ENCODE measurements around the gene KLHL29.

GRCh38 chr2:23384551-23385343 lies at the start of gene KLHL29:
- TF ChIP-seq MAX (IDR thresholded peaks at IDR 0.05; ENCODE audit: low read depth, low read length): no peak
- TF ChIP-seq, protein P1, sequence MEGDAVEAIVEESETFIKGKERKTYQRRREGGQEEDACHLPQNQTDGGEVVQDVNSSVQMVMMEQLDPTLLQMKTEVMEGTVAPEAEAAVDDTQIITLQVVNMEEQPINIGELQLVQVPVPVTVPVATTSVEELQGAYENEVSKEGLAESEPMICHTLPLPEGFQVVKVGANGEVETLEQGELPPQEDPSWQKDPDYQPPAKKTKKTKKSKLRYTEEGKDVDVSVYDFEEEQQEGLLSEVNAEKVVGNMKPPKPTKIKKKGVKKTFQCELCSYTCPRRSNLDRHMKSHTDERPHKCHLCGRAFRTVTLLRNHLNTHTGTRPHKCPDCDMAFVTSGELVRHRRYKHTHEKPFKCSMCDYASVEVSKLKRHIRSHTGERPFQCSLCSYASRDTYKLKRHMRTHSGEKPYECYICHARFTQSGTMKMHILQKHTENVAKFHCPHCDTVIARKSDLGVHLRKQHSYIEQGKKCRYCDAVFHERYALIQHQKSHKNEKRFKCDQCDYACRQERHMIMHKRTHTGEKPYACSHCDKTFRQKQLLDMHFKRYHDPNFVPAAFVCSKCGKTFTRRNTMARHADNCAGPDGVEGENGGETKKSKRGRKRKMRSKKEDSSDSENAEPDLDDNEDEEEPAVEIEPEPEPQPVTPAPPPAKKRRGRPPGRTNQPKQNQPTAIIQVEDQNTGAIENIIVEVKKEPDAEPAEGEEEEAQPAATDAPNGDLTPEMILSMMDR (IDR thresholded peaks at IDR 0.05; ENCODE audit: low read depth, low read length): no peak

Measured in NB4 (cell line).